WTC11 (cell line): ENCODE data around the gene CRACDL.

Experiments
- CTCF ChIP-seq: fragments of 200-600 bp; IDR thresholded peaks from 2 replicates; pipeline ENCODE4 v1.8.0; 2022; ENCODE audit warnings: antibody characterized with exemption
- SP1 ChIP-seq: sonication (generic); formaldehyde crosslinking; conservative IDR thresholded peaks from 2 replicates; pipeline ENCODE4 v1.8.1; 2022; ENCODE audit warnings: missing genetic modification reagents

DNA sequence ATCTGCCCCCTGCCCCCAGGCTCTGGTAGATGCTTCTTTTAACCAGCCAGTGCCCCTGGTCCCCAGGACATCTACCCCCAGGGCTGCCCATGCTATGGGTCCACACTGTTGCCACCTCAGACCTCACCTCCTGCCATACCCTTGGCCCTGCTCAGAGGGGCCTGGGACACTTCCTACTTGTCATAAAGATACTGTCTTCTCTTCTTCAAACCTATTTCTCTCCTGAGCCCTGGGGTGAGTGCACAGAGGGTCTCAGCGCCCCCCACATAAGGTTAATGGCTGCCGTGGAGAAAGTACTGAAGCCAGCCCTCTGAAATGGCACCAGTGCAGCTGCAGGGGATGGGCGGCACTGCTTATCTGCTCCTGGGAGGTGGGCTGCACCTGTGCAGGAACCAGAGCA lies 127.5 kb downstream of the CRACDL start:
- TF ChIP-seq CTCF (no peak), SP1 (CRISPR knock-in tag) (no peak)
